A673 (cell line): Measurements from ENCODE around the gene EIF2D. TPM values are rescaled to one million over a fixed set of nuclear protein-coding genes. Genes with fewer than 3 reads are reported as not detected.

Experiments used
- BruUV-seq: library from RNA; stranded (reverse); fragments of 400-500 nt; replicated peaks from 2 replicates; lab custom pipeline; 2021; lab: Mats Ljungman, UMichigan
- CTCF ChIA-PET: fragments of 300-600 bp; sonication (Branson Sonifier 250); formaldehyde crosslinking; loops from one replicate; lab custom pipeline; 2022; ENCODE audit warnings: antibody characterized with exemption; lab: Charles Lee
- POLR2A ChIA-PET: fragments of 300-600 bp; sonication (Branson Sonifier 250); formaldehyde crosslinking; loops from one replicate; lab custom pipeline; 2022; ENCODE audit warnings: antibody characterized with exemption; ENCODE audit not compliant: low non-redundant PET; lab: Charles Lee
- DNase-seq: peaks from one replicate; pipeline ENCODE4 v3.0.0-alpha.2; 2015; ENCODE audit warnings: low spot score
- H3K27ac ChIP-seq: fragments of 200-600 bp; sonication (generic); 2 replicates; pipeline ENCODE4 v1.5.1; 2016; ENCODE audit warnings: mixed run types, low read depth, mild to moderate bottlenecking, mixed read lengths, antibody characterized with exemption, low read length; ENCODE audit not compliant: poor library complexity, severe bottlenecking
- H3K27me3 ChIP-seq: fragments of 200-600 bp; sonication (generic); replicated peaks from 2 replicates; pipeline ENCODE4 v1.6.1; 2017; ENCODE audit warnings: mixed run types, low read depth, mild to moderate bottlenecking, mixed read lengths, antibody characterized with exemption, low read length; ENCODE audit not compliant: insufficient read depth, poor library complexity
- H3K36me3 ChIP-seq: fragments of 200-600 bp; sonication (generic); 2 replicates; pipeline ENCODE4 v1.6.1; 2016; ENCODE audit warnings: mixed run types, mild to moderate bottlenecking, mixed read lengths, antibody characterized with exemption, low read length; ENCODE audit not compliant: insufficient read depth, poor library complexity, severe bottlenecking
- H3K4me1 ChIP-seq: fragments of 200-600 bp; sonication (generic); 2 replicates; pipeline ENCODE4 v1.6.1; 2017; ENCODE audit warnings: mixed run types, mild to moderate bottlenecking, mixed read lengths, antibody characterized with exemption, low read length; ENCODE audit not compliant: insufficient read depth, poor library complexity, severe bottlenecking
- H3K4me3 ChIP-seq: fragments of 200-600 bp; sonication (generic); 2 replicates; pipeline ENCODE4 v1.5.1; 2016; ENCODE audit warnings: low read depth, mixed run types, mild to moderate bottlenecking, mixed read lengths, low read length; ENCODE audit not compliant: poor library complexity, severe bottlenecking
- H3K9me3 ChIP-seq: fragments of 200-600 bp; sonication (generic); 2 replicates; pipeline ENCODE4 v1.6.1; 2016; ENCODE audit warnings: mixed run types, low read depth, mild to moderate bottlenecking, mixed read lengths, antibody characterized with exemption, low read length; ENCODE audit not compliant: poor library complexity, severe bottlenecking
- CTCF ChIP-seq: fragments of 300-800, 200-600 bp; sonication (generic); conservative IDR thresholded peaks from 2 replicates; pipeline ENCODE4 v1.5.1; 2017; ENCODE audit warnings: low read depth, mild to moderate bottlenecking, antibody characterized with exemption, low read length, moderate library complexity, mixed read lengths
- EZH2 ChIP-seq: fragments of 200-600 bp; sonication (generic); IDR thresholded peaks from 2 replicates; pipeline ENCODE4 v1.6.1; 2017; ENCODE audit warnings: borderline replicate concordance, low read depth, mild to moderate bottlenecking, mixed read lengths, antibody characterized with exemption, low read length; ENCODE audit not compliant: poor library complexity, severe bottlenecking
- intact Hi-C: fragments of 100-400 bp; cut with micrococcal nuclease; formaldehyde crosslinking; loops from one replicate; pipeline ENCODE4 v1.10.0; 2022; ENCODE audit not compliant: unreplicated experiment
- total RNA-seq: library from RNA; stranded (reverse); gene quantifications from 2 replicates; pipeline ENCODE4 v1.2.3, GENCODE V29; 2021

EIF2D gene
- total RNA-seq, 1 experiment from 2014 or later, result 32.6 TPM

- intact Hi-C loops, result no loop called here
- ChIA-PET POLR2A (no interaction called here), CTCF (interaction anchor here (0.6 to 1.5 kb wide), 2 partner anchors 9 to 11 kb away, joined by 3 to 9 read pairs; no protein-coding TSS in a partner anchor)
- Histone ChIP-seq H3K4me1 (peaks cover 3% of the 10 kb centered on the region), H3K4me3 (no peak overlapping the region), H3K27ac (no peak overlapping the region), H3K9me3 (no peaks in the 10 kb centered on the region), H3K36me3 (no peaks in the 10 kb centered on the region), H3K27me3 (no peaks in the 10 kb centered on the region)
- BruUV-seq, result no TSS peak
- no peak for DNase-seq
- TF ChIP-seq CTCF (no peak), EZH2 (no peak)
Observed at GRCh38 chr1:206555473-206555935, 56.8 kb downstream of the EIF2D start.

GRCh38 chr1:206554701-206555472 lies 57.4 kb downstream of the EIF2D start:
- intact Hi-C loops, result no loop called here
- Histone ChIP-seq H3K9me3 (no peaks in the 10 kb centered on the region), H3K4me1 (peaks cover 3% of the 10 kb centered on the region), H3K27me3 (no peaks in the 10 kb centered on the region), H3K4me3 (no peak overlapping the region), H3K36me3 (no peaks in the 10 kb centered on the region), H3K27ac (no peak overlapping the region)
- ChIA-PET CTCF (interaction anchor here (0.6 to 1.5 kb wide), 2 partner anchors 9 to 10 kb away, joined by 3 to 9 read pairs; no protein-coding TSS in a partner anchor), POLR2A (no interaction called here)
- DNase-seq, result no peak
- BruUV-seq, result no TSS peak
- TF ChIP-seq EZH2, result no peak
- TF ChIP-seq CTCF, result no peak

- H3K4me1 ChIP-seq, result peaks cover 3% of the 10 kb centered on the region
- no peak for DNase-seq
- no peak overlapping the region for H3K4me3 ChIP-seq
- ChIA-PET CTCF (no interaction called here), POLR2A (no interaction called here)
- TF ChIP-seq EZH2 (no peak), CTCF (no peak)
- no peaks in the 10 kb centered on the region for H3K27me3 ChIP-seq
- intact Hi-C loops, result no loop called here
- H3K27ac ChIP-seq, result no peak overlapping the region
- no peaks in the 10 kb centered on the region for H3K36me3 ChIP-seq
- no peaks in the 10 kb centered on the region for H3K9me3 ChIP-seq
- no TSS peak for BruUV-seq
Observed at GRCh38 chr1:206554211-206554610, 58.1 kb downstream of the EIF2D start.
